Stimulated activated naive CD4-positive, alpha-beta T cell treated with Interleukin-2 at 50 U/mL for 16 hours (primary cell): Measurements from ENCODE around the gene MYO16.
"Not testable (repeated sequence)": the region's sequence is repeated elsewhere in the genome, so short reads cannot be mapped to it uniquely, and the experiment has no call there.

Experiments
- DNase-seq: peaks from one replicate; lab custom pipeline; 2025; lab: John Stamatoyannopoulos, UW

The MYO16 gene

GRCh38 chr13:108742701-108743451 is 113.5 kb downstream of the MYO16 start:
- no peak for DNase-seq

DNA sequence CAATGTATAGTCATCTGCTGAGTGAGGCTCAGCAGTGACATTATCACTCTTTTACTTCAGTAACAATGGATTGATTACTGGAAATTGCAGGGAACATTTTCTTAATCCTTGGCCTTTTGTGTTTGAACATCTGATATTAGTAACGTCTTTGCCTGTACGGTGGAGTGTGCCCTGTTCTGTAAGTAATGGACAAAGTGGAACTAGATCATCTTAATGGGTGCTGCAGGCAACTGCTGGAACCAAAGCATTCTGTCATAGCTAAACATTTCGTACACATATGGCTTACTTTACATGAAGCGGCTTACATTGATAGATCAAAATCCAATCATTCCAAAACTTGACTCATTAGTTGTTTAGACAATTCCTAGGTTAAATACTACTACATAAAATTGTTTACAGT is 114.1 kb downstream of the MYO16 start:
- DNase-seq, result no peak

GRCh38 chr13:108747843-108748242 is 118.4 kb downstream of the MYO16 start:
- DNase-seq, result no peak

DNA sequence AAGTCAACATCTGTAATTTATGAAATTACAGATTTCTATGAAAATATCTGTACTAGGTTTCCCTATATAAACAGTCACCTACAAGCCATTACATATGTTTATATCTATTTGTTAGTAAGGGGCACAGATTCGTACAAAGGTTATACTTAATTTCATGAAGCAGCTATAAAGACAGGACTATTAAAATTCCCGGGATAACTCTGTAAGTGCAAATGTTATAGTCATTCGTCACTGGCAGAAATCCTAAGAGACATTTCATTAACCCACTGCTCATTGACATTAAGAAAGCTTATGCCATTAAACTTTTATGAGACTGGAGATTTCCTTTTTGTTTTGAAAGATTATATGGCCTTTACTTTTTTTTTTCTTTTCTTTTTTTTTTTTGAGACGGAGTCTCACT is 122.9 kb downstream of the MYO16 start:
- DNase-seq, result no peak

GRCh38 chr13:108755083-108755482 is 125.7 kb downstream of the MYO16 start:
- no peak for DNase-seq

DNA sequence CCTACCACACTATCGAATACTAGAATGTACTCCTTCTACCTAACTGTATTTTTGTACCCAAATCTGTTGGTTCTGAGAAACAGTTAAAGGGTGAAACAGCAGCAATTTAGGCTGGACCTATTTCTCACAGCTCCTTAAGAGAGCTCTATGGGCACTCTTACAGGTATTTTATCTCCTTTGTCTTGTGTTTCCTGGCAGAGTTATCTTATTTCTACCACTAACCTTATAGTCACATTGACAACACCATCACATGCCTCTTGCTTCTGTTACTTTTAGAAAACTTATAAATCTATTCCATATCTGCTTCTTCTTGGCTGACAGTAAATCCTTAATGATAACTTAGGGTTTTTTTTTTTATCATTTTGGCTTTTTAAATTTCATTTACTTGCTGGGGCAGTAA is 130.7 kb downstream of the MYO16 start:
- no peak for DNase-seq

- no peak for DNase-seq
Measured at GRCh38 chr13:108760541-108760940, 131.1 kb downstream of the MYO16 start.

DNA sequence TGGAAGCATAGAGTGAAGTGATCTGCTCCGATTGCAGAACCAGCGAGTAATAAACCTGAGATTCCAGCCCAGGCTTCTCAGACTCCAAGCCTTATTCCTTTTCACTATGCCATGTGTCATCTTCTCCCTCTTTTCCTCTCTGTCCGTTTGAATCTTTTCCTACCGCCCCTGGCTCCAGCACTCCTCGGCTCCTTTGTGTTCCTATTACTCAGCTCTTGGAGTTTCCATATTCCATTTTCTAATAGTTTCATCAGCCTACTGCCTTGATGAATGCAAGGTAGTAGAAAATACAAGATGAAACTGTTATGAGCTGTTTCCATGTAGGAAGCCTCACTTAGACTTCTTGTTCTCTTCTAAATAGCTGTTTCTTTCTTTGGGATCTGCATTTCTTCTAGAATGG is 138.6 kb downstream of the MYO16 start:
- no peak for DNase-seq

GRCh38 chr13:108769213-108770070 is 140.0 kb downstream of the MYO16 start:
- DNase-seq, result no peak

DNA sequence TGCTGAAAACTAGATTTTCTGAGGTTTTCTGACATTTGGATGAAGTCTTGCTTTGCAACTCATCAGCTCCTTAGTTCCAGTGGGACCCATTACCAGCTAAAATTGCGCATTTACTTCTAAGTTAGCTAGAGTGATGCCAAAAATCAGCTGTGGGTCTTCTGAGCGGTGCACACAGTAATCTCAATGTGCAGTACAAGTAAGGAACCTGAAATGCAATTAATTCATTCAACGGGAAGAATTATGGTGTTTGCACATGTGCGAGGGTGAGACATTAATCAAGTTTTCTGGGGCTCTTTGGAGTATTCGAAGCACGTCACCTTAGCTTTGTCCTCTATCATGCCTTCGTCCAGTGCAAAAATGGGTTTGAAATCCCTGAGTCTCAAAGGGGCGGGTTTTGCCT is 146.2 kb downstream of the MYO16 start:
- DNase-seq, result no peak

DNA sequence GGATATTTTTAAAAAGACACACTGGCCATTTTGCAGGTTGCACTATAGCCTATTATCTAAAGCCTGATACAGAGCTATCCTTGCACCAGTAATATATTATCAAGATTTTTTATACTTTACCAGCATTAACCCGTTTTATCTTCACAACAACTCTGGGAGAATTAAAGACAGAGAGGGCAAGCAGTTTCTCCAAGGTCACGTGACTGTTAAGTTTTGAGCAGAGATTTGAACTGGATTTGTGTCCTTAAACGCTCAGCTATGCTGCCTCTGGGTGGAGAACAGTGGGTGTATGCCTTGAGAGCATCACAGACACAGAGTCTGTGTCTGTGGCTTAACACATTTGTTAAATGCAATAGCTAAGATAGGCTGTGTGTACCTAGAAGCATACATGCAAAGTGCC is 147.2 kb downstream of the MYO16 start:
- no peak for DNase-seq

GRCh38 chr13:108777421-108778420 is 148.3 kb downstream of the MYO16 start:
- no peak for DNase-seq

DNA sequence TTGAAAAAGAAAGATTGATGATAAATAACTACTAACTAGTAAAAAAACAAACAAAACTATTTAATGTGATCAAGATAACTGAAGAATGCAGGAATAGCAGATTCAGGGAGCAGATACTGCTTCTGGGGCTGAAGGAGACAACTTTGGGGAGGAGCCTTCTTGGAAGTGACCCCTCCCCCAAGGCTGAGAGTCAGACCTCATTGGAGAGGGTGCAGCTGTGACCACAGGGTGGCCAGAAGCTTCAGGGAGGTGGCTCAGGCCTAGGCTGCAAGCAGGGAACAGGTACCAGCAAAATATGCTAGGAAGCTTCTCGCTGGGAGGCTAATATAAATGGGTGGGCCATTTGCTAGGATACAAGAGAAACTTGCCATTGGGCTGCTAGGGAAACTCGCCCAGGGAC is 149.9 kb downstream of the MYO16 start:
- DNase-seq, result no peak

DNA sequence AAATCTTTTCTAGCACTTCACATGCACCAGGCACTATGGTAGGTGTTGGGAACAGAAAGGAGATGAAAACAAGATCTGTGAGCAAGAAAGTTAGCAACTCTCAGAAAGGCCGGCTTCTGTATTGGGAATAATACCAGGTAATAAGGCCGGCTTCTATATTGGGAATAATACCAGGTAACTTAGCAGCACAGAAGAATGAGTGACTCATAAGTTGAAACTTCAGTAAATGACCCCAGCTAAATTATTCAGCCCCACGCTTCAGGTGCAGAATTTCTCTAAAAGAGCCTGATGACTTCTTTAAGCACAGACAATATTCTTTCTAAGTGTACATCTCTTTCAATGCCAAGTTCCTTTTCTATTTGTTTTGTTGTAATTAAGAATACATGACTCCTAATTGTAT is 151.3 kb downstream of the MYO16 start:
- DNase-seq, result no peak

- no peak for DNase-seq
Measured at GRCh38 chr13:108781312-108781711, 151.9 kb downstream of the MYO16 start.

DNA sequence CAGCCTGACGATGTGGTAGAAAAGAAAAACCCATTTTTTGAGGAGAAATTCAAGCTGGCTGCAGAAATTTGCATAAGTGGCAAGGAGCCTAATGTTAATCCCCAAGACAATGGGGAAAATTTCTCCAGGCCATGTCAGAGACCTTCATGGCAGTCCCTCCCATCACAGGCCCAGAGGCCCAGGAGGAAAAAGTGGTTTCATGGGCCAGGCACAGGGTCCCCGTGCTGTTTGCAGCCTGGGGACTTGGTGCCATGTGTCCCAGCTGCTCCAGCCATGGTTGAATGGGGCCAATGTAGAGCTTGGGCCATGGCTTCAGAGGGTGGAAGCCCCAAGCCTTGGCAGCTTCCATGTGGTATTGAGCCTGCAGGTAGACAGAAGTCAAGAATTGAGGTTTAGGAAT is 153.1 kb downstream of the MYO16 start:
- not testable (repeated sequence) for DNase-seq

- no peak for DNase-seq
Measured at GRCh38 chr13:108785844-108786243, 156.4 kb downstream of the MYO16 start.

DNA sequence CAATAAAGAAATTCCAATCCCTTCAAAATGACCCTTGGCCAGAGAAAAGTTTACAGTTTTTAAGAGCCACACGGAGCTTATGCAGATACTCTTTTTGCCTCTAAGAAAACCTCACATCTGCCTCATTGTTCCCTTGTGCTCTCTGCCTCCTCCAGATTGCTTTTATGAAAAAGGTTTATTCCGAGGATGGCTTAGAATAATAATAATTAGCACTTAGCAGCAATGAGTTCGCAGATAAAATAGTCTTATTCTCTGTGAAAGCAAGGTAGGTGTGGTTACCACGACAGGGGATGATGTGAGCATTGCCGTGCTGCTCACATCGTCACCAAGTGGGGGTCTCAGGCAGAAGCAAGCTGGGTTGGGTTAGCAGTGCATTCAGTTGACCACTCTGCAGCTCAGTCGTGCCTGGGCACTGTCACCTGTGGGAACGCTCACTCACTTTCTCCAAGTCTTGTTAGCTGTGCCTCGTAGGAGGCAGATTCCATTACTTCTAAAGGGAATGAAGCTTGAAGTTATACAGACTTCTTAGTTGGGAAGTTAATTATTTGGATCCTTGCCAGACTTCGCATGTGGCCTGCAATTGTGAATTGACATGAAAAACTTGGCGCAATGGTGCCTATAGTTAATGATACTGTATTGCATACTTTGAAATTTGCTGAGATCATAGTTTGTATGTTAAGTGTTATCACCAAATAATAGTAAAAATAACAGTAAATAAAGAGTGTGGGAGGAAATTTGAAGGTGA is 157.2 kb downstream of the MYO16 start:
- no peak for DNase-seq

GRCh38 chr13:108787700-108788414 is 158.4 kb downstream of the MYO16 start:
- DNase-seq, result no peak

DNA sequence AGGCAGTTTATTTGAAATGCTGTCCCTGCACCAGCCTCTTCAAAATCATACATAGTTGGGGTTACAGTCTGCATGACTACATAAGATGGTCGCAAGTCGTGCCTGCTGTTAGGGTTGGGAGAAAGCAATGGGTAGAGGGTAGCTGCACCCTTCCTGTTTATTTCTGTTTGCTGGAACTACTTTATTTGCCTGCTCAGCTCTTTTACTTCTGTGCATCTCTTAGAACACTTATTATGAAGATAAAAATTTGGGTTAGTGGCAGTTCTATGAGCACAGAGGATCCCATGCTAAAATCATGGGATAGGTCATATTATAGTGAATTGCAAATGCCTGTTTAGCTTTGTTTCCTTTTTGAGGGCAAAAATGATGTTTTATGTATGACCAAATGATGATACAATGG is 160.1 kb downstream of the MYO16 start:
- no peak for DNase-seq

DNA sequence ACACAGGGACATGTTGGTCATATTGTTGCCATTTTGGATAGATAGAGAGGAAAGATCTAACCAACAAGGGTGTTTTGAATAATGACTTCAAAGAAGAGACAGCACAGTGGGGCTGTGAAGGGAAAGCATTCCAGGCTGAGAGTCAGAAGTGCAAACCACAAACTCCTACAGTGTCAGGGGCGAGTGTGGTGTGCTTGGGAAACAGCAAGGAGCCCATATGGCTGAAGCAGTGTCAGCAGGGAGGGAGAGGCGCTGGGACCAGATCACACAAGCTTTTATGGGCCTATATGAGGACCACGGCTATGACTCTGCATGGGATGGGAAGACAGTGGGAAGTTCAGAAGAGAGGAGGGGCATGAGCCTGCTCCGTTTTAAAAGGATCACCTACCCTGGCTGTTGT is 166.4 kb downstream of the MYO16 start:
- DNase-seq, result no peak
